ENCODE measurements around the gene KIF18A. TPM values are rescaled to one million over a fixed set of nuclear protein-coding genes. Genes with fewer than 3 reads are reported as not detected.

KIF18A gene
- total RNA-seq, 1 experiment from 2014 or later, result 20.6 TPM

DNA sequence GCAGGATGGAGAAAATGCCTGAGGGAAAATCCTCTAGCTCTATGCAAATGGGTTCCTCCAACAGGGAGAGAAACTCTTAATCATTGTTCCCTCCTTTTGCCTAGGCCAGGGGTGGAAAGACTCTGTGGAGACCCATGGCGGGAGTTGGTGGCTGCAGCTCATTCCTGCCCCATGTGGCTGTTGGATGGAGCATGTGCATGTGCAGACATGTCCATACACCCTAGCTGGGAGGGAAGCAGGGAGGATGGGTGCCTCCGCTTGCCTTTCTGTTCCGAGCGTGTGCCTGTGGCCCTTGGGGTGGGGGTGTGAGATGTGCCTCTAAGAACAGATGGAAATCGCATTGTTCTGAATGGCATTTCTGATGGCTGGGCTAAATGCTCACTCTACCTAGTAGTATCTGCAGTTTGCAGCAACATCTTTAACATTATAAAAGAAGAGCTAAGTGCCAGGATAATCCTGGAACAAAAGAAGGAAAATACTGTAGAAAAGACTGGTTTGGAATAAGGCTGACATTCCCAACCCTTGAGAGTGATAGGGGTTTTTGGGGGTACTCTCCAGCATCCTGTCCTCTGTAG lies 32.0 kb upstream of the KIF18A start (continued):
- TF ChIP-seq SP1 (CRISPR knock-in tag; conservative IDR thresholded peaks at IDR 0.05) (no peak), AR (CRISPR knock-in tag; IDR thresholded peaks at IDR 0.05) (no peak), ZBTB21 (CRISPR knock-in tag; IDR thresholded peaks at IDR 0.05; ENCODE audit: borderline replicate concordance) (no peak), TP53 (CRISPR knock-in tag; IDR thresholded peaks at IDR 0.05) (no peak), TCF7 (CRISPR knock-in tag; IDR thresholded peaks at IDR 0.05; ENCODE audit: low read depth) (no peak), GRHL2 (CRISPR knock-in tag; IDR thresholded peaks at IDR 0.05; ENCODE audit: insufficient replicate concordance, severe bottlenecking) (no peak), MAX (CRISPR knock-in tag; IDR thresholded peaks at IDR 0.05) (no peak), ESRRA (CRISPR knock-in tag; IDR thresholded peaks at IDR 0.05; ENCODE audit: borderline replicate concordance) (no peak), EMX1 (CRISPR knock-in tag; IDR thresholded peaks at IDR 0.05) (no peak)
- TF ChIP-seq, protein P1, sequence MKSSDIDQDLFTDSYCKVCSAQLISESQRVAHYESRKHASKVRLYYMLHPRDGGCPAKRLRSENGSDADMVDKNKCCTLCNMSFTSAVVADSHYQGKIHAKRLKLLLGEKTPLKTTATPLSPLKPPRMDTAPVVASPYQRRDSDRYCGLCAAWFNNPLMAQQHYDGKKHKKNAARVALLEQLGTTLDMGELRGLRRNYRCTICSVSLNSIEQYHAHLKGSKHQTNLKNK (CRISPR knock-in tag; IDR thresholded peaks at IDR 0.05), result no peak
- TF ChIP-seq, protein P2, sequence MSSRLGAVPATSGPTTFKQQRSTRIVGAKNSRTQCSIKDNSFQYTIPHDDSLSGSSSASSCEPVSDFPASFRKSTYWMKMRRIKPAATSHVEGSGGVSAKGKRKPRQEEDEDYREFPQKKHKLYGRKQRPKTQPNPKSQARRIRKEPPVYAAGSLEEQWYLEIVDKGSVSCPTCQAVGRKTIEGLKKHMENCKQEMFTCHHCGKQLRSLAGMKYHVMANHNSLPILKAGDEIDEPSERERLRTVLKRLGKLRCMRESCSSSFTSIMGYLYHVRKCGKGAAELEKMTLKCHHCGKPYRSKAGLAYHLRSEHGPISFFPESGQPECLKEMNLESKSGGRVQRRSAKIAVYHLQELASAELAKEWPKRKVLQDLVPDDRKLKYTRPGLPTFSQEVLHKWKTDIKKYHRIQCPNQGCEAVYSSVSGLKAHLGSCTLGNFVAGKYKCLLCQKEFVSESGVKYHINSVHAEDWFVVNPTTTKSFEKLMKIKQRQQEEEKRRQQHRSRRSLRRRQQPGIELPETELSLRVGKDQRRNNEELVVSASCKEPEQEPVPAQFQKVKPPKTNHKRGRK (CRISPR knock-in tag; IDR thresholded peaks at IDR 0.05; ENCODE audit: borderline replicate concordance), result no peak
- TF ChIP-seq, protein P3, sequence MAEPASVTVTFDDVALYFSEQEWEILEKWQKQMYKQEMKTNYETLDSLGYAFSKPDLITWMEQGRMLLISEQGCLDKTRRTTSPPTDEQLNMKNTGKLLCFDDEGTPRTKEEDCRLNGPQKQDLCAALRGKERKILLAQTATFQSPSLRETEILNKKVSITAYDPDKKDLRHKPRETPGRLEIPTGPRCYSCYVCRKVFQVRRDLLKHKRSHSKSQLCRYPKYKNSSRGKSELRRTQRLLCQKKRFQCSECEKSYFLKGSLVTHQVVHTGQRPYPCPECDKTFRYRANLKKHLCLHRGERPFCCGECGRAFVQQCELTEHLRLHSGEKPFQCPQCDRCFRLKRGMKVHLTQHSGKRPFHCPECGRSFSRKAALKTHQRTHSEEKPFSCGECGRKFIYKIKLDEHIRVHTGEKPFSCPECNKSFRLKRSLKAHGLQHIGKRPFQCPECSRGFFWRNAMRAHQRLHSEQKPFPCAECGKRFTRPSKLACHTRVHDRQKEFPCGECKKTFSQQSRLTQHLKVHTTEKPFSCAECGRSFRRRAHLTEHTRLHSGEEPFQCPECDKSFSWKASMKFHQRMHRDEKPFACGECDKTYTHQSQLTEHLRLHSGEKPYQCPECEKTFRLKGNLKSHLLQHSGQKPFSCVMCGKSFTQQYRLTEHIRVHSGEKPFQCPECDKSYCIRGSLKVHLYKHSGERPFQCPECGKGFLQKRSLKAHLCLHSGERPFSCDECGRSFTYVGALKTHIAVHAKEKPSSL (CRISPR knock-in tag; conservative IDR thresholded peaks at IDR 0.05), result no peak

DNA sequence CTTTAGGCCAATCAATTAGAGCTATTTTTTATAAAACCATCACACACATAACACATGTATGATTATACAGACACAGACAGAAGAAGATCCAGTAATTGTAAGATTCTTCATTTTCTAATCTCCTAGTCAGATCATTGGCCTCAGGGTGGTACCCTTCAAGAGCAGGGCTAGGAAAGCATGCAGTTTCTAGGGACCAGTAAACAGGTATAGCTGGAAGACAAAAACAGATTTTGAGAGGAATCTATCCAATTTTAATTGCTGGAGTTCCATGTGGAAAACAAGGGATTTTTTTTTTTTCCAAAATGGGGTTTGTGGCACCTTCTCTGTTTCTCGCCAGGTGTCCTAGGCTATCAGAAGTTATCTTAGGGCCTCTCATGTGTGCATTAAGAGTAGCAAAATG lies 29.9 kb upstream of the KIF18A start:
- ChIA-PET POLR2A (no interaction called here), CTCF (no interaction called here)
- peaks cover 89% of the 10 kb centered on the region for H3K9me3 Mint-ChIP-seq
- H3K36me3 Mint-ChIP-seq, result peaks cover 90% of the 10 kb centered on the region
- DNase-seq (ENCODE audit: low spot score) (no peak), ATAC-seq (no peak)
- peaks cover 8% of the 10 kb centered on the region for H3K27me3 Mint-ChIP-seq (ENCODE audit: low read depth)
- no peak overlapping the region for H3K27ac Mint-ChIP-seq
- no peak overlapping the region for H3K4me3 Mint-ChIP-seq
- H3K4me1 Mint-ChIP-seq, result no peaks in the 10 kb centered on the region
- TF ChIP-seq STAT6 (CRISPR knock-in tag; conservative IDR thresholded peaks at IDR 0.05; ENCODE audit: low read depth), result no peak
- TF ChIP-seq, protein P2 (CRISPR knock-in tag; IDR thresholded peaks at IDR 0.05; ENCODE audit: borderline replicate concordance), result no peak
- TF ChIP-seq, protein P4, sequence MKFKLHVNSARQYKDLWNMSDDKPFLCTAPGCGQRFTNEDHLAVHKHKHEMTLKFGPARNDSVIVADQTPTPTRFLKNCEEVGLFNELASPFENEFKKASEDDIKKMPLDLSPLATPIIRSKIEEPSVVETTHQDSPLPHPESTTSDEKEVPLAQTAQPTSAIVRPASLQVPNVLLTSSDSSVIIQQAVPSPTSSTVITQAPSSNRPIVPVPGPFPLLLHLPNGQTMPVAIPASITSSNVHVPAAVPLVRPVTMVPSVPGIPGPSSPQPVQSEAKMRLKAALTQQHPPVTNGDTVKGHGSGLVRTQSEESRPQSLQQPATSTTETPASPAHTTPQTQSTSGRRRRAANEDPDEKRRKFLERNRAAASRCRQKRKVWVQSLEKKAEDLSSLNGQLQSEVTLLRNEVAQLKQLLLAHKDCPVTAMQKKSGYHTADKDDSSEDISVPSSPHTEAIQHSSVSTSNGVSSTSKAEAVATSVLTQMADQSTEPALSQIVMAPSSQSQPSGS (CRISPR knock-in tag; IDR thresholded peaks at IDR 0.05; ENCODE audit: borderline replicate concordance, low read depth), result no peak
- TF ChIP-seq, protein P5, sequence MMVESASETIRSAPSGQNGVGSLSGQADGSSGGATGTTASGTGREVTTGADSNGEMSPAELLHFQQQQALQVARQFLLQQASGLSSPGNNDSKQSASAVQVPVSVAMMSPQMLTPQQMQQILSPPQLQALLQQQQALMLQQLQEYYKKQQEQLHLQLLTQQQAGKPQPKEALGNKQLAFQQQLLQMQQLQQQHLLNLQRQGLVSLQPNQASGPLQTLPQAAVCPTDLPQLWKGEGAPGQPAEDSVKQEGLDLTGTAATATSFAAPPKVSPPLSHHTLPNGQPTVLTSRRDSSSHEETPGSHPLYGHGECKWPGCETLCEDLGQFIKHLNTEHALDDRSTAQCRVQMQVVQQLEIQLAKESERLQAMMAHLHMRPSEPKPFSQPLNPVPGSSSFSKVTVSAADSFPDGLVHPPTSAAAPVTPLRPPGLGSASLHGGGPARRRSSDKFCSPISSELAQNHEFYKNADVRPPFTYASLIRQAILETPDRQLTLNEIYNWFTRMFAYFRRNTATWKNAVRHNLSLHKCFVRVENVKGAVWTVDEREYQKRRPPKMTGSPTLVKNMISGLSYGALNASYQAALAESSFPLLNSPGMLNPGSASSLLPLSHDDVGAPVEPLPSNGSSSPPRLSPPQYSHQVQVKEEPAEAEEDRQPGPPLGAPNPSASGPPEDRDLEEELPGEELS (CRISPR knock-in tag; IDR thresholded peaks at IDR 0.05), result no peak
- TF ChIP-seq USF2 (CRISPR knock-in tag; IDR thresholded peaks at IDR 0.05), result no peak
